Stimulated activated CD4-positive, alpha-beta T cell treated with anti-CD3 and anti-CD28 coated beads, TNF-alpha, amount 100 ng/mL, for 48 hours (primary cell): ENCODE measurements around the gene PDLIM1.

ENCODE experiments used
- DNase-seq, 3 donors: peaks; one replicate each; pipeline ENCODE4 v3.0.0-alpha.2; 2020; ENCODE audit warnings: low read depth in 3 of 3

PDLIM1 gene

DNA sequence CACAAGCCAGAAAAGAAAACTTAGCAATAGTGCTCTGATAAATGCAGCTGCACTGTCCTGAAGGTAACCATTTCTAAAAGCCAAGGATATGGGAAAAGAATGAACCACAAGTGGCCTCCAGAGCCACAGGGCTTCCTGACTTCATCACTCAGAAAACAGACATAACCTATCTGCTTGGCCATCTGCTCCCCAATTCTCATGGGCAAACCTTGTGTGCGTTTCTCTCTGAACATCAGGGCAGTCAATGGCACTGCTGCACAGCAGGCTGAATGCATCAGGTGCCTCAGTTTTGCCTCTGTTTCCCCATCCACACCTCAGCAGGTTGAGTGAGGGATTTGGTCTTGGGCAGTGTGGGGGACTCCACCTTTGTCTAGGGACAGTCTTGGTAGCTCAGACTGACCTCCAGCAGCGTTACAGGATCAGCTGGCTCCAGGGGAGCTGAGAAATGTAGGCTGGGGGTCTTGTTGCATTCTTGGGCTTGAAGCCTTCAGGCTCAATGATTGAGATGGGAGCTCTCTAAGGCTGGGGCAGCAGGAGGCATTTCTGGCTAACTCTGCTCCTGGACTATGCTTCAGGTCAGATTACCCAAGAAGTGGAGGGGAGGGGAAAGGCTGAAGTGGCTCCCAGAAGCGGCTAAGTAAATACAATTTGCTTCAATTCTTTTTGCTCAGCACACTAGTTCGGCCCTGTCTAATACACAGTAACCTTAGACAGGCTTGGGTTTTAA, 23.6 kb upstream of the PDLIM1 start:
- DNase-seq = no peak

DNA sequence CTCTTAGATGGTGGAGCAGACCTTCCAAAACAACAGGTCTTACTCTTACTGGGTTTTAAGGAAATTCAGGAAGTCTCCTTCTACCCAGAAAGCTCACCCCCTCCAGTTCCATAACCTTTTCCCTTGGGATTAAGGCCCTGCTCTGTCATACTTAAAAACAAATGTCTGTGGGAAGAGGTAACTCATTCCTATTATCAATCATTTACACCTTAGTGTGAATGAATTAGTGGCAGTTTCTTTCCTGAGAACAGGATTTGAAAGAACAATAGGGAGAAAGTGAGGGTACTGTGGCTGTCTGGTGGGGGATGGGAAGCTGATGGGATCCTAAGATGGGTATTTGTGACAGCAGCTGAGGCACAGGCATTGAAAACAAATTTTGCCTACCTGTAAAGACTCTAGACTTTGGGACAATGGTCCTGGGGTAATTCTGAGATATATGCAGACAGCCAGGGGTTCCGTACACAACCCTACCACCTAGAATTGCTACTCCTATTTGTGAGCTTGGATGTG, 22.2 kb upstream of the PDLIM1 start:
- DNase-seq = no peak

DNA sequence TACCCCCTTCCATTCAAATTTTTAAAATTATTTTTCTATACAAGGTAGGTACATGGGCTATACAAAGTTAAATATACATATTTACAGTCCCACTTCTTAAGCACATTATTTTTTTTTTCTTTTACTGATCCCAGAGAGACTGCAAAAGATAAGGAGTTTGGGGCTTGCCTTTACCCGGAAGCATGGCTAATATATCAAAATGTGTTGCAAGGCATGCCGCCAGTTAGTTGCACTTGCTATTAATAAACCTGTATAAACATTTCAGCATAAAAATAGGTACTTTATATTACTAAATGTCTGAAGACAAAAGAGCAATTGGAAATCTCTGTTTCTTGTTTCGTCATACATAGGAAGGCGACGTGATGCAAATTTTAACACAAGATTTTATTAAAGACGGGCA, 21.5 kb upstream of the PDLIM1 start:
- DNase-seq = no peak

GRCh38 chr10:95309958-95310357, 19.2 kb upstream of the PDLIM1 start:
- no peak for DNase-seq

GRCh38 chr10:95308389-95309302, 17.8 kb upstream of the PDLIM1 start:
- DNase-seq = no peak

DNA sequence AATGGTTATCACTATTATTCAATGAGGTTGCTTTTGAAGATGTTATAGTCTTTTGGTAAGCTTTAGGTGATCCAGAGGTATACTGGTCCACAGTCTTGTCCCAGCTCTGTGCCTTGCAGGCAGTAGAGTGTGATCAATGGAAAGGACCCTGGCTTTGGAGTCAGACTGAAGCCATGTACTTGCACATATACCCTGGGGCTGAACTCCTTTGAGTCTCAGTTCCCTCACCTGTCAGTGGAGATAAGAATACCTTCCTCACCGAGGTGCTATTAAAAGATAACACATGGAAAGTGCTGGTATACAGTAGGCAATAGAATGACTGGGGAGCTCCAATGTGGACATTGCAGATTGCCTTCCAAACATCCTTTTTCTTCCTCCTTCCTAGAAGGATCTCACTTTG, 16.0 kb upstream of the PDLIM1 start:
- DNase-seq = no peak

GRCh38 chr10:95306318-95306650, 15.5 kb upstream of the PDLIM1 start:
- no peak for DNase-seq

DNA sequence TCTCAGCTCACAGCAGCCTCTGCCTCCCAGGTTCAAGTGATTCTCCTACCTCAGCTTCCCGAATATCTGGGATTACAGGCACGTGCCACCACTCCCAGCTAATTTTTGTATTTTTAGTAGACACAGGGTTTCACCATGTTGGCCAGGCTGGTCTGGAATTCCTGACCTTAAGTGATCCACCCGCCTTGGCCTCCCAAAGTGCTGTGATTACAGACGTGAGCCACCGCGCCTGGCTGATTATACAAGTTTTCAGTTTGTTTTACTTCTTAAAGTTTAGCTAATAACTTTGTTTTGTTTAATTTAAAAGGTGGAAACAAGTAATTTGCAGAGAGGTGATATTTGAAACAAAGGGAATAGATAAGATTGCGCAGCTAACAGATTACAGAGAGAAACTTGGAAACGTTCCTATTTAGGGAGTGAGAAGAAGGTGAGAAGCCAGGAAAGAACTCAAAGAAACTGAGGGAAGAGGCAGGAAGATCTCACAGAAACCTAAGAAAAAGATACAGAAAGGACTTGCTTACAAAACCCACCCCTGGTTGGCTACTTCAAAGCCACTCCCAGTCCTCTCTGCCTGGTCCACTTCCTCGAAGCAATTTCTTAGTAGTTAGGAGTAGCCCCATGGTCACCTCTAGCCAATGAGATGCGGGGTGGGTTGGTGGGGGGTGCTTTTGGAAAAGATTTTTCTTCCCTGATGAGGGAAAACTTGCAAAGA, 15.0 kb upstream of the PDLIM1 start:
- DNase-seq = no peak

DNA sequence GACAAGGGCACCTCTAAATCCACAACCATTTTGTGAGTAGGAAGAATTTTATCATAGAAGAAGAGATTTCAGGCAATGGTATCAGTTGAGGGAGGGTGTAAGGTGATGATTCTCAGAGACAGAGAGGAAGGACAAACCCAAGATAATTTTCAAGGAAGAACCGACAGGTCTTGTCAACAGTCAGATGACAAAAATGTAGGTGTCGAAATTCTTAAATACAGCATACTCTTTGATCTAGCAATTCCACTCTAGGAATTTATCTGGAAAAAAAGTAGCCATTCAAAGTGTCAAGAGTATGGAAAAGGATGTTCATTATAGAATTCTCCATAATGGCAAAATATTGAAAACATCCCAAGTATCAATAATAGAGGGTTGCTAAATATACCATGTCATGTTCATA, 14.2 kb upstream of the PDLIM1 start:
- DNase-seq = no peak

- no peak for DNase-seq
These were observed 13.7 kb upstream of the PDLIM1 start for GRCh38 chr10:95304463-95304862.

DNA sequence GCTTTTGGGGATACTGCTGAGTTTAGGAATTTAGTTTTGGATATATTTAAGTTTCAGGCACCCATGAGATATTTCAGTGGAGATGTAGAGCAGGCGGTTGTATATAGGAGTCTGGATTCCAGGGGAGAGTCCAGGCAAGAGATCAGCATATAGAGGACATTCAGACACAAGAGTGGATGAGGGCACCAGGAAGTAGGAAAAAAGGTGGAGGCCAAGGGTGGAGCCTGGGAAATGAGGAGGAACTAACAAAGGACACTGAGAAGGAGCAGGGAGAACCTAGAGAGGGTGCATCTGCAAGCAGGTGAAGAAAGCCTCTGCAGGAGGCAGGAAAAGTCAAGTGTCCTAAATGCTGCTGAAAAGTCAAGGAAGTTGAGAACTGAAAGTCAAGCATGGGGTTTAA, 13.1 kb upstream of the PDLIM1 start:
- DNase-seq = no peak

DNA sequence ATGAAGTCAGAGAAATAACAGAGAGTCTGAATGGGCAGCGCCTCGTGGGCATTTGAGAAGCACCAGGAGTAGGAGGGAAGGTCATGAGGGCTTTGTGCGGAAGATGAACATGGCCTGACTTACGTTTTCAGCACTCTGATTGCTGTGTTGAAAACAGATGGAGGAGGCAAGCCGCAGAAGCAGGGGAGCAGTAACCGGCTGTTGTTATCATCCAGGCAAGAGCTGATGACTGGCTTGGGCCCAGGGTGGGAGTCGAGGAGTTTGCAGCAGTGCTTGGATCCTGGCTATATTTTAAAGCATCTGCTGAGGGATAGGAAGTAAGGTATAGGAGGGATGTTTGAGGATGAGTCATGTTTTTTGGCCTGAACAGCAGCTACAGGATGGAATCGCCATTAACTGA, 12.7 kb upstream of the PDLIM1 start:
- no peak for DNase-seq

DNA sequence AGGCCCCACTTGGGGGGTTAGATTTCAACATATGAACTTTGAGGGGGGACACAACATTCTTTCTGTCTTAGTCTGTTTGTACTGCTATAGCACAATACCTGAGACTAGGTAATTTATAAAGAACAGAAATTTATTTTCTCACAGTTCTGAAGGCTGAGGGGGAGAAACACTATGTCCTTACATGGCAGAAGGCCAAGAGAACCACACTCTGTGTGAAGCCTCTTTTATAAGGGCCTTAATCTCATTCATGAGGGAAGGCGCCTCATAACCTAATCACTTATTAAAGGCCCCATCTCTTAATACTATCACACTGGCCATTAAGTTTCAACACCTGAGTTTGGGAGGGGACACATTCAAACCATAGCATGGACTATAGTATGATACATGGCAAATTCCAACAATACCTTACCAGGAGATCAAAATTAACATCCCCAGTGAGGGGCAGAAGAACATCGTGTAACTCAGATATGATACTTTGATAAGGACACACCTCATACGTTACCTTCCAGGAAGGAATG, 9.3 kb upstream of the PDLIM1 start:
- no peak for DNase-seq

GRCh38 chr10:95297402-95297801, 6.6 kb upstream of the PDLIM1 start:
- no peak for DNase-seq

GRCh38 chr10:95296764-95297163, 6.0 kb upstream of the PDLIM1 start:
- DNase-seq = no peak

DNA sequence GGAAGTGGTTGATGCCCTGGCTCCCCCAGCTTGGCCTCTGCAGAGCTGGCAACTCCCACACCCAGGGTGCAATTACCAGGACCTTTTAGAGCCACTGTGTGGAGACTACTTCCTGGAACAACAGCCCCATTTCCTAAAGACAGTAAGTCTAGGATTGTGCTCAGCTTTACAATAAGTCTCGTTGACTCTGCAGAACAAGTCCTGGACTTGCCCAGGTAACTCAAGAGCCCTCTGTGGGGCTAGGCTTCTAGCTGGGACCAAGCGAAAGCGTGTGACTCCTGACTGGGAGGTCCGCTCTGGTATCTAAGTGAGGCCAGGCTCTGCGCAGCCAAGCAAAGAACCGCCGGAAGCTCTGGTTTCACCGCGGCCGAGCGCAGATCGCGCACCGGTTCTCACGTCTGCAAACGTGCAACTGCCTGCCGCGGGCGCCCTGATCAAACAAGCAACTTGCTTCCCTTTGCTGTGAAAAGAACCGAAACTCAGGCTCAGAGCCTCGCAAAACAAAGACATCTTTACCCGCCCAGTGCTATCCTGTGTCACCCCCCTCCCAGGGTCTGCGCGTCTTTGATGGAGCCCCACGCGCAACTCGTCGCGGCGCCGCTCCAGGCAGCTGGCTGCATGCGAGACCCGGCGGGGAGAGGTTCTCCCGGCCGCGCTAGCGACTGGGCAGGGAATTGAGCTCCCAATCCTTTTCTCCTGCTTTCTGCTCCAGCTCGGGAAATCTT, 4.4 kb upstream of the PDLIM1 start:
- peak in 2 of 3 donors; percentile 8 to 32 for DNase-seq

GRCh38 chr10:95293631-95294030, 2.8 kb upstream of the PDLIM1 start:
- no peak for DNase-seq

GRCh38 chr10:95291365-95292039, 699 bp upstream of the PDLIM1 start:
- DNase-seq = no peak

- no peak for DNase-seq
These were observed 832 bp downstream of the PDLIM1 start for GRCh38 chr10:95289921-95290421.

DNA sequence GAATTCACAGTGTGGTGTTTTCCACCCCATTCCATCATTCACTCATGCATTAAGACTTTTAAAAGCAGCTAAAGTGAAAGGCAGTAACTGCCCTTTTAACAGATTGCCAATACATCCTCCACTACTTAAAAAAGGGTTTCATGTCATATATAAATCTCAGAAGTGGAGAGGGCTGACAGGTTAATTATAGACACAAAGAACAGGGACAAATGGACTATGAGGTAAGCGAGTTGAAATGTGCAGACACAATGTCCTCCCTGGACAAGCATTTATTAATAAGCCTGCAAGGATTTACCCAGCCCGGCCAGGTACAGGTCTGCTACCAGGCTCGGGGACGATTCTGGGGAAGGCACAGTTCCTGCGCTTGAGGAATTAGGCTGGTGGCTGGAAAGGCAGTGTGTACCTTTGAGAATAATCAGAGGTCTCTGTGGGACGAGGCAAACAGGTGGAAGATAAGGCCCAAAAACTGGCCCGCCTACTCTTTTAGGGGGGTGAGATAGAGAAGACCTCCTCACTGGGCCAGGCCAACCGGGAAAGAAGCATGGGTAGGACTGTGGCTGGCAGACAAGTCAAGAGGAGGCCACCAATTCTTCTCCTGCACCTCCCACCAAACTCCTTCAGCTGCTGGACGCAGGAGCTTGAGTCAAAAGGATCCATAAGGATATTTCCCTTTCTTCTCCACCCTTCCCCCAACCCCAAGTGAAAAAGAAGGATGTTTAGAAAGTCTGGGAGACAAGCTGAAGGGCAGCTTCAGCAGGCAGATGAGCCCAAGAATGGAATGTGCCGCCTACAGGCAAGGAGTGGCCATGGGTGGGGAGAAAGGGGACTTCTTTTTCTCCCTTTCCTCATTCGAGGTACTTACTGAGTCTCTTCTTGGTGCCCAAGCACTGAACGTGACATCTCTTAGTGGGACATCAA, 1.5 kb downstream of the PDLIM1 start:
- DNase-seq = no peak
